WTC11 (cell line): ENCODE data around the gene PSMF1. TPM values are rescaled to one million over a fixed set of nuclear protein-coding genes. Genes with fewer than 3 reads are reported as not detected.
A peak's percentile ranks its signal among the peaks of the same experiment; 100 is the strongest.

Experiments used
- ATAC-seq: fragments of 200-7000 bp; cut with Tn5 transposase; 2 replicates; pipeline ENCODE4 v1.10.0; 2021; ENCODE audit warnings: mild to moderate bottlenecking, moderate library complexity
- CTCF ChIA-PET: fragments of 300-600 bp; sonication (Branson Sonifier 250); formaldehyde crosslinking; loops from one replicate; lab custom pipeline; 2021; ENCODE audit warnings: antibody characterized with exemption; lab: Charles Lee
- POLR2A ChIA-PET: fragments of 350-600 bp; sonication (Branson Sonifier 250); formaldehyde crosslinking; loops from one replicate; lab custom pipeline; 2021; ENCODE audit warnings: antibody characterized with exemption; lab: Charles Lee
- DNase-seq: peaks from one replicate; pipeline ENCODE4 v3.0.0; 2021; ENCODE audit warnings: low spot score
- H3K27ac Mint-ChIP-seq: 2 replicates; pipeline ENCODE4 v1.8.0; 2021; ENCODE audit warnings: mixed read lengths
- H3K27me3 Mint-ChIP-seq: 2 replicates; pipeline ENCODE4 v1.8.0; 2021; ENCODE audit warnings: low read depth, mild to moderate bottlenecking, moderate library complexity, mixed read lengths
- H3K36me3 Mint-ChIP-seq: 2 replicates; pipeline ENCODE4 v1.8.0; 2021; ENCODE audit warnings: mixed read lengths
- H3K4me1 Mint-ChIP-seq: 2 replicates; pipeline ENCODE4 v1.8.0; 2022; ENCODE audit warnings: mixed read lengths
- H3K4me3 Mint-ChIP-seq: 2 replicates; pipeline ENCODE4 v1.8.0; 2021; ENCODE audit warnings: mild to moderate bottlenecking, moderate library complexity, mixed read lengths
- H3K9me3 Mint-ChIP-seq: 2 replicates; pipeline ENCODE4 v1.8.0; 2021; ENCODE audit warnings: mixed read lengths
- CTCF ChIP-seq: fragments of 200-600 bp; IDR thresholded peaks from 2 replicates; pipeline ENCODE4 v1.8.0; 2022; ENCODE audit warnings: antibody characterized with exemption
- ESRRA ChIP-seq: sonication (generic); formaldehyde crosslinking; IDR thresholded peaks from 2 replicates; pipeline ENCODE4 v1.8.1; 2022; ENCODE audit warnings: mild to moderate bottlenecking, missing genetic modification reagents, borderline replicate concordance
- FOXJ3 ChIP-seq: sonication (generic); formaldehyde crosslinking; IDR thresholded peaks from 2 replicates; pipeline ENCODE4 v1.9.0; 2021; ENCODE audit warnings: missing genetic modification reagents, mild to moderate bottlenecking, borderline replicate concordance
- GRHL2 ChIP-seq: fragments of 250-450 bp; sonication (Bioruptor Pico); IDR thresholded peaks from 2 replicates; pipeline ENCODE4 v1.8.0; 2022; ENCODE audit warnings: mild to moderate bottlenecking, moderate library complexity; ENCODE audit not compliant: insufficient replicate concordance, severe bottlenecking
- MAX ChIP-seq: sonication (generic); formaldehyde crosslinking; IDR thresholded peaks from 2 replicates; pipeline ENCODE4 v1.8.0; 2022; ENCODE audit warnings: mild to moderate bottlenecking, missing genetic modification reagents
- MYBL2 ChIP-seq: sonication (generic); formaldehyde crosslinking; IDR thresholded peaks from 2 replicates; pipeline ENCODE4 v1.8.1; 2023; ENCODE audit warnings: mild to moderate bottlenecking, moderate library complexity, missing genetic modification reagents
- NFYB ChIP-seq: sonication (generic); formaldehyde crosslinking; conservative IDR thresholded peaks from 2 replicates; pipeline ENCODE4 v1.8.0; 2022; ENCODE audit warnings: low read depth, missing genetic modification reagents
- NR3C1 ChIP-seq: sonication (generic); formaldehyde crosslinking; conservative IDR thresholded peaks from 2 replicates; pipeline ENCODE4 v1.8.1; 2023; ENCODE audit warnings: low read depth, mild to moderate bottlenecking, missing genetic modification reagents
- SMAD3 ChIP-seq: sonication (generic); formaldehyde crosslinking; IDR thresholded peaks from 2 replicates; pipeline ENCODE4 v1.8.0; 2022; ENCODE audit warnings: missing genetic modification reagents, mild to moderate bottlenecking, borderline replicate concordance
- STAT6 ChIP-seq: sonication (generic); formaldehyde crosslinking; conservative IDR thresholded peaks from 2 replicates; pipeline ENCODE4 v1.8.1; 2023; ENCODE audit warnings: mild to moderate bottlenecking, low read depth, missing genetic modification reagents, moderate library complexity
- TEAD4 ChIP-seq: sonication (generic); formaldehyde crosslinking; IDR thresholded peaks from 2 replicates; pipeline ENCODE4 v1.8.0; 2022; ENCODE audit warnings: mild to moderate bottlenecking, missing genetic modification reagents
- USF1 ChIP-seq: sonication (generic); formaldehyde crosslinking; IDR thresholded peaks from 2 replicates; pipeline ENCODE4 v1.8.0; 2022; ENCODE audit warnings: mild to moderate bottlenecking, missing genetic modification reagents
- USF2 ChIP-seq: sonication (generic); formaldehyde crosslinking; IDR thresholded peaks from 2 replicates; pipeline ENCODE4 v1.8.1; 2023; ENCODE audit warnings: mild to moderate bottlenecking, missing genetic modification reagents, moderate library complexity
- ZMAT4 ChIP-seq: fragments of 250-450 bp; sonication (Bioruptor Pico); IDR thresholded peaks from 2 replicates; pipeline ENCODE4 v1.9.0; 2021; ENCODE audit warnings: mild to moderate bottlenecking
- ZNF219 ChIP-seq: sonication (generic); formaldehyde crosslinking; IDR thresholded peaks from 2 replicates; pipeline ENCODE4 v1.8.0; 2023; ENCODE audit warnings: missing genetic modification reagents, mild to moderate bottlenecking, borderline replicate concordance
- ZNF317 ChIP-seq: sonication (generic); formaldehyde crosslinking; IDR thresholded peaks from 2 replicates; pipeline ENCODE4 v1.8.1; 2023; ENCODE audit warnings: low read depth, mild to moderate bottlenecking, moderate library complexity, missing genetic modification reagents, borderline replicate concordance
- ZNF532 ChIP-seq: fragments of 250-450 bp; sonication (Bioruptor Pico); IDR thresholded peaks from 2 replicates; pipeline ENCODE4 v1.9.0; 2021; ENCODE audit warnings: mild to moderate bottlenecking, borderline replicate concordance
- ZSCAN18 ChIP-seq: fragments of 250-450 bp; sonication (Bioruptor Pico); IDR thresholded peaks from 2 replicates; pipeline ENCODE4 v2.1.2; 2022; ENCODE audit warnings: mild to moderate bottlenecking, moderate library complexity
- total RNA-seq: library from RNA; stranded (reverse); gene quantifications from 3 replicates; pipeline ENCODE4 v1.2.3, GENCODE V29; 2021

The PSMF1 gene
- total RNA-seq, 1 experiment from 2014 or later = 113 TPM

GRCh38 chr20:1102016-1102415 lies 16.4 kb upstream of the PSMF1 start:
- H3K36me3 Mint-ChIP-seq = no peaks in the 10 kb centered on the region
- CTCF ChIA-PET = no interaction called here
- TF ChIP-seq ZNF317 (peak; percentile 77), SMAD3 (no peak)

GRCh38 chr20:1103751-1104150 lies 14.7 kb upstream of the PSMF1 start:
- Mint-ChIP-seq H3K9me3 (peaks cover 33% of the 10 kb centered on the region), H3K27me3 (peaks cover 9% of the 10 kb centered on the region), H3K27ac (no peak overlapping the region), H3K36me3 (no peaks in the 10 kb centered on the region), H3K4me3 (no peak overlapping the region), H3K4me1 (no peaks in the 10 kb centered on the region)
- CTCF ChIA-PET = interaction anchor here (0.8 kb wide), 1 partner anchor 10 kb away, joined by 3 read pairs; no protein-coding TSS in a partner anchor
- no peak for ATAC-seq
- POLR2A ChIA-PET = no interaction called here
- DNase-seq = no peak
- TF ChIP-seq GRHL2 (CRISPR knock-in tag) (no peak), FOXJ3 (no peak), STAT6 (CRISPR knock-in tag) (no peak)
- TF ChIP-seq, all 79 proteins: peak for 0

More at GRCh38 chr20:1102016-1102415, 16.4 kb upstream of the PSMF1 start:
- no peak overlapping the region for H3K27ac Mint-ChIP-seq
- H3K4me1 Mint-ChIP-seq = no peaks in the 10 kb centered on the region
- H3K4me3 Mint-ChIP-seq = no peak overlapping the region
- peaks cover 47% of the 10 kb centered on the region for H3K9me3 Mint-ChIP-seq
- POLR2A ChIA-PET = no interaction called here
- peaks cover 9% of the 10 kb centered on the region for H3K27me3 Mint-ChIP-seq
- DNase-seq = no peak
- no peak for ATAC-seq

GRCh38 chr20:1105599-1106194 lies 12.7 kb upstream of the PSMF1 start:
- no peak for DNase-seq
- ChIA-PET CTCF (no interaction called here), POLR2A (no interaction called here)
- Mint-ChIP-seq H3K4me3 (no peak overlapping the region), H3K9me3 (peaks cover 19% of the 10 kb centered on the region), H3K27ac (no peak overlapping the region), H3K36me3 (no peaks in the 10 kb centered on the region), H3K27me3 (peaks cover 6% of the 10 kb centered on the region), H3K4me1 (no peaks in the 10 kb centered on the region)
- no peak for ATAC-seq
- TF ChIP-seq NR3C1 (CRISPR knock-in tag) = no peak
- no peak for TF ChIP-seq ZNF219 (CRISPR knock-in tag)
- no peak for TF ChIP-seq CTCF
- no peak for TF ChIP-seq MAX
- no peak for TF ChIP-seq MYBL2
- no peak for TF ChIP-seq ESRRA
- TF ChIP-seq ZSCAN18 (CRISPR knock-in tag) = no peak
- TF ChIP-seq FOXJ3 = no peak
- TF ChIP-seq ZNF532 = no peak
- no peak for TF ChIP-seq TEAD4
- TF ChIP-seq ZMAT4 (CRISPR knock-in tag) = no peak
- TF ChIP-seq USF1 (CRISPR knock-in tag) = no peak
- no peak for TF ChIP-seq USF2 (CRISPR knock-in tag)
- no peak for TF ChIP-seq NFYB (CRISPR knock-in tag)
